ENCODE measurements around the gene ITGB3.

Gene ITGB3

GRCh38 chr17:47317119-47317518 is 63.5 kb downstream of the ITGB3 start:
- Histone ChIP-seq H4K91ac (ENCODE audit: low read depth, low read length, poor library complexity) (no peak overlapping the region), H2BK12ac (ENCODE audit: low read length) (no peak overlapping the region), H3K36me3 (replicated peaks in 1 of 2; ENCODE audit: control insufficient read depth in 2 of 2, insufficient read depth in 2 of 2, low read length in 2 of 2) (no peaks in the 10 kb centered on the region), H3K18ac (ENCODE audit: low read length) (no peak overlapping the region), H2BK5ac (ENCODE audit: low read length) (no peak overlapping the region), H3K23ac (ENCODE audit: low read depth, low read length, poor library complexity) (no peak overlapping the region), H3K79me1 (ENCODE audit: low read depth, low read length) (no peaks in the 10 kb centered on the region), H4K8ac (ENCODE audit: low read depth, low read length) (no peak overlapping the region), H3K4me1 (ENCODE audit: control insufficient read depth in 2 of 2, insufficient read depth in 1 of 2, low read depth in 1 of 2, low read length in 2 of 2) (peaks cover 0 to 5% of the 10 kb centered on the region in 2 donors), H2AFZ (ENCODE audit: low read length) (no peak overlapping the region), H3K27ac (replicated peaks; ENCODE audit: low read length) (no peak overlapping the region), H3K27me3 (ENCODE audit: control insufficient read depth in 3 of 3, insufficient read depth in 3 of 3, low read depth in 1 of 3, low read length in 3 of 3) (no peaks in the 10 kb centered on the region), H3K4me2 (ENCODE audit: insufficient read depth, low read length, poor library complexity, severe bottlenecking) (no peak overlapping the region), H2BK15ac (ENCODE audit: low read length) (no peak overlapping the region), H3K4ac (ENCODE audit: low read length) (no peak overlapping the region), H3K14ac (ENCODE audit: low read length) (no peak overlapping the region), H3K9ac (ENCODE audit: low read depth, low read length, poor library complexity) (no peak overlapping the region), H3K9me3 (replicated peaks in 1 of 2; ENCODE audit: control insufficient read depth in 2 of 2, insufficient read depth in 1 of 2, low read depth in 1 of 2, low read length in 2 of 2) (peaks cover under 1 to 2% of the 10 kb centered on the region in 2 donors), H3K4me3 (ENCODE audit: low read length in 2 of 2) (no peak overlapping the region), H2AK5ac (ENCODE audit: low read depth, low read length) (no peak overlapping the region), H2BK120ac (ENCODE audit: low read depth, low read length) (no peak overlapping the region)
- no peak for DNase-seq (ENCODE audit: low spot score)
- WGBS, 2 donors (ENCODE audit: extremely low coverage in 2 of 2, insufficient read length in 2 of 2, insufficient replicate concordance in 1 of 2), result no CpG with 5 or more reads among the region's 2 CpGs

GRCh38 chr17:47318197-47318918 is 64.7 kb downstream of the ITGB3 start:
- Histone ChIP-seq H3K9ac (ENCODE audit: low read depth, low read length, poor library complexity) (no peak overlapping the region), H3K18ac (ENCODE audit: low read length) (no peak overlapping the region), H3K36me3 (replicated peaks in 1 of 2; ENCODE audit: control insufficient read depth in 2 of 2, insufficient read depth in 2 of 2, low read length in 2 of 2) (no peaks in the 10 kb centered on the region), H2BK15ac (ENCODE audit: low read length) (no peak overlapping the region), H3K23ac (ENCODE audit: low read depth, low read length, poor library complexity) (no peak overlapping the region), H3K4me2 (ENCODE audit: insufficient read depth, low read length, poor library complexity, severe bottlenecking) (no peak overlapping the region), H3K27me3 (ENCODE audit: control insufficient read depth in 3 of 3, insufficient read depth in 3 of 3, low read depth in 1 of 3, low read length in 3 of 3) (no peaks in the 10 kb centered on the region), H3K14ac (ENCODE audit: low read length) (no peak overlapping the region), H3K79me1 (ENCODE audit: low read depth, low read length) (no peaks in the 10 kb centered on the region), H3K4me1 (ENCODE audit: control insufficient read depth in 2 of 2, insufficient read depth in 1 of 2, low read depth in 1 of 2, low read length in 2 of 2) (peaks cover 0 to 5% of the 10 kb centered on the region in 2 donors), H2AFZ (ENCODE audit: low read length) (no peak overlapping the region), H3K4ac (ENCODE audit: low read length) (no peak overlapping the region), H3K9me3 (replicated peaks in 1 of 2; ENCODE audit: control insufficient read depth in 2 of 2, insufficient read depth in 1 of 2, low read depth in 1 of 2, low read length in 2 of 2) (peaks cover 2 to 4% of the 10 kb centered on the region in 2 donors), H3K27ac (replicated peaks; ENCODE audit: low read length) (no peak overlapping the region), H4K8ac (ENCODE audit: low read depth, low read length) (no peak overlapping the region), H3K4me3 (ENCODE audit: low read length in 2 of 2) (no peak overlapping the region), H2AK5ac (ENCODE audit: low read depth, low read length) (no peak overlapping the region), H2BK12ac (ENCODE audit: low read length) (no peak overlapping the region), H2BK120ac (ENCODE audit: low read depth, low read length) (no peak overlapping the region), H2BK5ac (ENCODE audit: low read length) (no peak overlapping the region), H4K91ac (ENCODE audit: low read depth, low read length, poor library complexity) (no peak overlapping the region)
- no CpG with 5 or more reads among the region's 3 CpGs for WGBS, 2 donors (ENCODE audit: extremely low coverage in 2 of 2, insufficient read length in 2 of 2, insufficient replicate concordance in 1 of 2)
- DNase-seq (ENCODE audit: low spot score), result no peak

- Histone ChIP-seq H3K4me3 (ENCODE audit: low read length in 2 of 2) (no peak overlapping the region), H3K18ac (ENCODE audit: low read length) (no peak overlapping the region), H4K91ac (ENCODE audit: low read depth, low read length, poor library complexity) (no peak overlapping the region), H3K14ac (ENCODE audit: low read length) (no peak overlapping the region), H3K27ac (replicated peaks; ENCODE audit: low read length) (no peak overlapping the region), H2BK120ac (ENCODE audit: low read depth, low read length) (no peak overlapping the region), H3K36me3 (replicated peaks in 1 of 2; ENCODE audit: control insufficient read depth in 2 of 2, insufficient read depth in 2 of 2, low read length in 2 of 2) (no peaks in the 10 kb centered on the region), H3K23ac (ENCODE audit: low read depth, low read length, poor library complexity) (no peak overlapping the region), H3K9ac (ENCODE audit: low read depth, low read length, poor library complexity) (no peak overlapping the region), H3K4me1 (ENCODE audit: control insufficient read depth in 2 of 2, insufficient read depth in 1 of 2, low read depth in 1 of 2, low read length in 2 of 2) (no peaks in the 10 kb centered on the region), H3K79me1 (ENCODE audit: low read depth, low read length) (no peaks in the 10 kb centered on the region), H2BK12ac (ENCODE audit: low read length) (no peak overlapping the region), H3K27me3 (ENCODE audit: control insufficient read depth in 3 of 3, insufficient read depth in 3 of 3, low read depth in 1 of 3, low read length in 3 of 3) (no peaks in the 10 kb centered on the region), H2BK5ac (ENCODE audit: low read length) (no peak overlapping the region), H3K4ac (ENCODE audit: low read length) (no peak overlapping the region), H3K4me2 (ENCODE audit: insufficient read depth, low read length, poor library complexity, severe bottlenecking) (peak overlapping the region; percentile 3), H3K9me3 (replicated peaks in 1 of 2; ENCODE audit: control insufficient read depth in 2 of 2, insufficient read depth in 1 of 2, low read depth in 1 of 2, low read length in 2 of 2) (peaks cover 2 to 4% of the 10 kb centered on the region in 2 donors), H2AK5ac (ENCODE audit: low read depth, low read length) (no peak overlapping the region), H2BK15ac (ENCODE audit: low read length) (no peak overlapping the region), H4K8ac (ENCODE audit: low read depth, low read length) (no peak overlapping the region), H2AFZ (ENCODE audit: low read length) (no peak overlapping the region)
- no peak for DNase-seq (ENCODE audit: low spot score)
- no CpG with 5 or more reads among the region's 5 CpGs for WGBS, 2 donors (ENCODE audit: extremely low coverage in 2 of 2, insufficient read length in 2 of 2, insufficient replicate concordance in 1 of 2)
Observed at GRCh38 chr17:47320879-47321502, 67.4 kb downstream of the ITGB3 start.

GRCh38 chr17:47323382-47324223 is 70.0 kb downstream of the ITGB3 start, which contains the start of gene EFCAB13:
TSS of gene EFCAB13 (plus strand) at chr17:47323955. CDS start at chr17:47328354, 4,399 bp downstream.
- Histone ChIP-seq H4K8ac (ENCODE audit: low read depth, low read length) (peak within 1 kb of the TSS; percentile 83), H3K27ac (replicated peaks; ENCODE audit: low read length) (peak within 1 kb of the TSS; percentile 54)
- WGBS, 2 donors (ENCODE audit: extremely low coverage in 2 of 2, insufficient read length in 2 of 2, insufficient replicate concordance in 1 of 2), result no CpG with 5 or more reads among the region's 72 CpGs

More at GRCh38 chr17:47323382-47324223, 70.0 kb downstream of the ITGB3 start, which contains the start of gene EFCAB13:
- H3K9me3 ChIP-seq (replicated peaks in 1 of 2; ENCODE audit: control insufficient read depth in 2 of 2, insufficient read depth in 1 of 2, low read depth in 1 of 2, low read length in 2 of 2), result peaks cover 2 to 4% of the 10 kb centered on the region in 2 donors
- H2BK5ac ChIP-seq (ENCODE audit: low read length), result peak within 1 kb of the TSS; percentile 21
- peak within 1 kb of the TSS; percentile 78 for H3K9ac ChIP-seq (ENCODE audit: low read depth, low read length, poor library complexity)
- DNase-seq (ENCODE audit: low spot score), result peak; percentile 71
- peak within 1 kb of the TSS; percentile 92 for H3K23ac ChIP-seq (ENCODE audit: low read depth, low read length, poor library complexity)
- no peaks in the 10 kb centered on the region for H3K4me1 ChIP-seq (ENCODE audit: control insufficient read depth in 2 of 2, insufficient read depth in 1 of 2, low read depth in 1 of 2, low read length in 2 of 2)
- no peaks in the 10 kb centered on the region for H3K36me3 ChIP-seq (replicated peaks in 1 of 2; ENCODE audit: control insufficient read depth in 2 of 2, insufficient read depth in 2 of 2, low read length in 2 of 2)
- no peak within 1 kb of the TSS for H2BK120ac ChIP-seq (ENCODE audit: low read depth, low read length)
- no peak within 1 kb of the TSS for H2BK12ac ChIP-seq (ENCODE audit: low read length)
- no peak within 1 kb of the TSS for H3K4ac ChIP-seq (ENCODE audit: low read length)
- peak within 1 kb of the TSS; percentile 84 for H2AFZ ChIP-seq (ENCODE audit: low read length)
- no peak within 1 kb of the TSS for H3K14ac ChIP-seq (ENCODE audit: low read length)
- peak within 1 kb of the TSS; percentile 42 to 75 for H3K4me3 ChIP-seq (ENCODE audit: low read length in 2 of 2)
- no peaks in the 10 kb centered on the region for H3K79me1 ChIP-seq (ENCODE audit: low read depth, low read length)
- no peak within 1 kb of the TSS for H2AK5ac ChIP-seq (ENCODE audit: low read depth, low read length)
- peak within 1 kb of the TSS; percentile 81 for H3K4me2 ChIP-seq (ENCODE audit: insufficient read depth, low read length, poor library complexity, severe bottlenecking)
- peak within 1 kb of the TSS; percentile 93 for H3K18ac ChIP-seq (ENCODE audit: low read length)
- peak within 1 kb of the TSS; percentile 79 for H2BK15ac ChIP-seq (ENCODE audit: low read length)
- H4K91ac ChIP-seq (ENCODE audit: low read depth, low read length, poor library complexity), result peak within 1 kb of the TSS; percentile 67
- no peaks in the 10 kb centered on the region for H3K27me3 ChIP-seq (ENCODE audit: control insufficient read depth in 3 of 3, insufficient read depth in 3 of 3, low read depth in 1 of 3, low read length in 3 of 3)
